Hematopoietic multipotent progenitor cell treated with erythropoietin and hydrocortisone succinate and interleukin-3 and kit ligand, for 6 days (in vitro differentiated cells): ENCODE data around the gene CBR1.
"Not testable (repeated sequence)": the region's sequence is repeated elsewhere in the genome, so short reads cannot be mapped to it uniquely, and the experiment has no call there.

Experiments
- DNase-seq: peaks from one replicate; pipeline ENCODE4 v3.0.0-alpha.2; 2015

Gene CBR1

GRCh38 chr21:36052860-36053714 lies 16.7 kb upstream of the CBR1 start:
- DNase-seq, result no peak

- no peak for DNase-seq
Measured at GRCh38 chr21:36053715-36054062, 16.1 kb upstream of the CBR1 start.

DNA sequence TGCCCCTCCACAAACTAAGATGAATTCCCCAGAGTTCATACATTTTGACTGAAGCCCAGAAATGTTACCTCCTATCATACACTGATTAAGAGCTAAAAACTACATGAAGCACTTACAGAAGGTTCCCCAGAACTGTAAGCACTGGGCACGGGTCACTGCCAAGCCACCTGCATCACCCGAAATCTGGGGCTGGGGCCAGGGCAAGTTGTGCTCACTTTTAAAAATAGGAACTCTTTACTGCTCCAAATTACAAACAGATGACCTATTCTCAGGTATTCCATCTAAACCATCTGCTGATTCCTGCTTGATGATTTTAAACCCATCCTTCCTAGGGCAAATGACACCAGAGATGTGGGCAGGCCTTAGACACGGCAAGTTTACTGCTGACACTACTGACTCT lies 14.3 kb upstream of the CBR1 start:
- no peak for DNase-seq

- no peak for DNase-seq
Measured at GRCh38 chr21:36059823-36060158, 10.0 kb upstream of the CBR1 start.

DNA sequence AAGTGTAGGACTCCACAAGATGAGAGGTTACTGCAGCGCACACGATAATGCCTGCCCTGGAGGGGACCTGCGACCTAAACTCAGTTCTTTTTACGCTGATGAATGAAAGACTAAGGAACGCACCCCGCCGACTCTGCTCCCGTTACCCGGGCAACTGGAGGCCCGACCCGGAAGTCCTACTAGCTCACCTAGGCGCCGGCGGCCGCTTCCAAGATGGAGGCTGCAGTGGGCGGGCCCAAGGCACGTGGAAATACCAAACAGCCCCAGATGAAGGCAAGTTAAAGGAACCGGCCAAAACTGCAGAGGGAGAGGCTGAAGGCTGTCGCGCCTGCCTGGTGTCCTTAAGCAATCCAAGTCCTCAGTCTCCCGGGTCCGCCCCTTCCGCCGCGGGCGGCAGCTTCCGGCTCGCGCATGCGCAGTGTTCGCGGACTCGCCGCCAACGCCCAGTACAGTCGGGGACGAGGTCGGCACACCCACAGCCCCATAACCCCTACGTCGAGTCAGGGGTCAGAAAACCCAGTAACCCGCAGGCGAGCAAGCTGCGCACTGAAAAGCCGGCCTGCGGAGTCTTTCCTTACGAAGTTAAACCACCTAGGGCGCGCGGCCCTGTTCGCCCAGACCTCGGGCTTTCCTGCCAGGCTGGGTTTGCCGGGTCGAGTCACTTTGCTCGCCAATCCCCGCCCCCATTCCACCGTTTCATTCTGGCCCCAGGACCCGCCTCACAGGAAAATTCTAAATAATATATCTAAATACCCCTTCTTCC lies 9.5 kb upstream of the CBR1 start, which contains the start of gene SETD4:
TSS of gene SETD4 (minus strand) at position 368 of the 763 bp plus-strand sequence. CDS start 1,638 bp downstream, outside the sequence.
- peak; percentile 96 for DNase-seq

GRCh38 chr21:36061445-36061844 lies 8.4 kb upstream of the CBR1 start:
- no peak for DNase-seq

GRCh38 chr21:36063375-36064084 lies 6.3 kb upstream of the CBR1 start:
- no peak for DNase-seq

GRCh38 chr21:36064085-36064460 lies 5.8 kb upstream of the CBR1 start:
- no peak for DNase-seq

GRCh38 chr21:36065497-36066036 lies 4.3 kb upstream of the CBR1 start:
- peak; percentile 44 for DNase-seq

DNA sequence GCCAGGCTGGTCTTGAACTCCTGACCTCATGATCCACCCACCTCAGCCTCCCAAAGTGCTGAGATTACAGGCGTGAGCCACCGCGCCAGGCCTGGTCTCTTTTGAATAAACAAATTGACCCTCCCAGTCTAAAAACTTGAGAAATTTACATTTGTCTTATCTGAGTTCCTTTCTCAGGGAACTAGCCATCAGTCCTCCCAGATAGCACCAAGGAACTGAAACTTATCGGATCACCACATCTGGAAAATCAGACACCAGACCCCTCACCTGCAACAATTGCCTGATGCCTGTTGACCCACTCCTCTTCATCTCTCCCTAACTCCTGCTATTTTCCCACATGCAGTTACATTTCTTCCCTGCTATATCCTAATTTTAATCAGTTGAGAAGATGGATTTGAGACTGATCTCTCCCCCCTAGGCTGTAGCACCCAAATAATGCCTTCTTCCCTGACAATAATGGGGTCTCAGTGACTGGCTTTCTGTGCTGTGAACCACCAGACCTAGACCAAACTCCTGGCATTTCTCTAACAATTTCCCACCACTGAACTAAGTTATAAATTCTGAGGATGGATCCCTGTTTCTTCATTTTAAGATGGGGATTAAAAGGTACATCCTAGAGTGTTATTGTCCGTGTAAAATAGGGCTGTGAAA lies 951 bp upstream of the CBR1 start:
- DNase-seq, result no peak

GRCh38 chr21:36070999-36071398 lies 1.2 kb downstream of the CBR1 start:
- no peak for DNase-seq

GRCh38 chr21:36072453-36073162 lies 2.8 kb downstream of the CBR1 start:
- DNase-seq, result no peak

- DNase-seq, result no peak
Measured at GRCh38 chr21:36073181-36073580, 3.4 kb downstream of the CBR1 start.

DNA sequence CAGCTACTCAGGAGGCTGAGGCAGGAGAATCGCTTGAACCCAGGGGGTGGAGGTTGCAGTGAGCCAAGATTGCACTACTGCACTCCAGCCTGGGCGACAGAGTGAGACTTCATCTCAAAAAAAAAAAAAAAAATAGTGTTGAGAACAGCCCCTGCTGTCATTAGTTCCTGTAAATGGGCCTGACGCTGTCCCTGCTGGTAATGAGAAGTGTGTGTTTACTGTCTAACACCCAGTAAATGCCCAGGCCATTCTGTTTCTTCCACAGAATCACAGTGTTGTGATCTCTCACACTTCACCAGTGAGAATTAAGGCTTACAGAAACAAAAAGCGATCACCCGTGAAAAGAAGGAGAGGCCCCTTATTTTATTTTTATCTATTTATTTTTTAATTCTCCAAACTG lies 4.1 kb downstream of the CBR1 start:
- not testable (repeated sequence) for DNase-seq

DNA sequence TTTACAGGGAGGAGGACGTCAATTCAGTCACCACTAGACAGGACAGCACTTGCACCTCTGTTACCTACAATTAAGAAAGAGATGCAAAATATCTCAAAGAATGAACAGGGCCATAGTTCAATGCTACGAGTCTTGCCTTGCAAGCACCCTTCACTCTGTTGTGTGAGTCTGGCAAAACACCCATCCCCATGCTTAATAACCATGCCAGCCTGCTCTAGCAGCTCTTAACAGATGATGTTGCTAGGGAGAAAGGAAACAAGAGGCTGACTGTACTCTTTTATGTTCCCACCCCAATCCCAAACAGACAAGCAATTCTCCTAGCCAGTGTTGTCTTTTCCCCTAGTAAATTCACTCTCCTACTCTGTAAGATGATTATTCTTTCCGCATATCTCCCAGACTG lies 5.3 kb downstream of the CBR1 start:
- DNase-seq, result no peak

DNA sequence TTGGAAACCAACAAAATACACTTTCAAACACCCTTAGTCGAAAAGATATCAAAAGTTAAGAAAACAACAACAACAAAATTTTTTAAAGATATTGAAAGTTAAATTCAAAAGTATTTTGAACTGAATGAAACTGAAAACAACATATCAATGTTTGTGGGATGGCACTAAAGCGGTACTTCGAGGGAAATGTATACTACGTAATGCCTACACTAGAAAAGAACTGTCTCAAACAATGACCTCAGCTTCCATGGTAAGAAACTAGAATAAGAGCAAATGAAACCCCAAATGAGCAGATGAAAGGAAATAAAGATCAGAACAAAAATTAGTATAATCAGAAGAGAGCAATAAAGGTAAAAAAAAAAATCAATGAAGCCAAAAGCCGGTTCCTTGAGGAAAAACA lies 6.1 kb downstream of the CBR1 start:
- DNase-seq, result no peak

DNA sequence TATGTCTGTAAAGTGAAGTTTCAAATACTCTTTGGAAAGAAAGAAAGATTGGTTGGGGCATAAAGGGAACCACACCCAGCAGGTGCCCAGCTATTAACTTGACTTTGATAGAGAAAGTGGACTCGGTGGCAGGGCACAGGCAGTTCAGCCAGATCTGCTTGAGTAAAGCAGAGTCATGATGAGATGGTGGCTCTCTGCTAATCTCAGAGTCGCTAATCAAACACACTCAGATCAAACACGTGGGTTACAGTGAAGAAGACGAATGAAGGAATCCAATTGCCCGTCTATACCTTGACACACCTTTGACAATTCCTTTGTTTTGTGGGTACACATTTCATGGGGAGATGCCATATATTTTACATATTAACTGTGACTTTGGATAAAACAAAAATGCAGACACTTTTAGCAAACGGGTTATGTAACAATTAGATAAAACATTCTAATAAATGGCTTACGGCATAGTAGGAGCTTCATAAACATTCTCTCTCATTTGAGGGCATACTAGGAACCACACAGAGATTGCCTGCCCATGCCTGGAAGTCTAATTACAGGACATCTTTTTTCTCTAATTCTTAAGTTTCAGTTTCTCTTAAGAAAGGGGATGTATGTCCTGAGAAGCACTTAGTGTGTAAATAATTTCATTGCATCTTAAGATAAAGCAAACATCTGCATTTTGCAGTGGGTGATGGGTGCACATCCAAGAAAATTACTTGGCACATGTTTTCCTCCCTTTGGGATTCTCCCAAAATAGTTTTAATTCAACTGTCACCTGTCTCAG lies 7.2 kb downstream of the CBR1 start:
- DNase-seq, result peak; percentile 35

GRCh38 chr21:36077758-36078157 lies 7.9 kb downstream of the CBR1 start:
- no peak for DNase-seq

DNA sequence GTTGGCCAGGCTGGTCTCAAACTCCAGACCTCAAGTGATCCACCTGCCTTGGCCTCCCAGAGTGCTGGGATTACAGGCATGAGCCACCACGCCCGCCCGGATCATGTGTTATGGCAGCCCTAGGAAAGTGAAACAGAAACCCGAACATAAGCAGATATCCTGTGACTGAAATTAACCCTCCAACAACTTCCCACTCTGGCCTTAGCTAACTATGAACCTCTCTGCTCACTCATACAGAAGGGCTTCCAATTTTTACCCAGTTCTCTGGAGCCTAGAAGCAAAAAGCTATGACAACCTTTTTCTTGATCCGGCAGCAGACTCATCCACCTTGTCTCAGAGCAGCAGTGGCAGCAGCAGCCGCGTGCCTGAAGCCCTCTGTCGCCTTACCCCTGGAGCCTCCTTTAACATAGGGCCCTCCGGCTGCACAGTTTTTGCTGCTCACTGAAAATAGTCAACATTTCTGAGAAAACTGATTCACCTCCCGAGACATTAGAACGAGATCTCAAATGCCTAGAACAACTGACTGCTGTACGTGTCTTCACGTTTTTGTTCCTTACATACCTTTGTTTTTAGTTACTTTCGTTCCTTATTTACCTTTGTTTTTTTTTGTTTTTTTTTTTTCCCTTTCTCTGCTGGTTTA lies 9.3 kb downstream of the CBR1 start:
- DNase-seq, result peak; percentile 45

- no peak for DNase-seq
Measured at GRCh38 chr21:36079671-36080070, 9.8 kb downstream of the CBR1 start.

DNA sequence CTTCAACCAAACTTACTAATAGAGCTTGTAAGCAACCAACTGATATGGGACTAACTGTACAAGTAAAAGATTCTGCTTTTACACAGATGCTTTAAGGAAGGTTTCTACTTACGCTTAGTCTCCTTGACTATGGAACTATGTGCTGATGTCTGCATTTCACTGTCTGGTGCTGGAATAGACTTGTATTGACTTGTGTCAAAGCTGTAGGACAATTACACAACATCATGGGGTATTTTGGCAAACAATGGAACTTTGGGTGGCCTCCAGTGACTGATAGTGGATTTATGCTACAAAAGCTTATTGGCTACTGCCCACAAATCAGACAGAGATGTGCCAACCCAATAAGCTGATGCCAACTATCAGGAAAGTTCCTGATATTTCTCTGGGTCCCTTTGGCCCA lies 10.6 kb downstream of the CBR1 start:
- DNase-seq, result no peak
